GM23248 (cell line): ENCODE measurements around the gene ZCCHC24. TPM values are rescaled to one million over a fixed set of nuclear protein-coding genes. Genes with fewer than 3 reads are reported as not detected.

Experiments used
- DNase-seq: peaks from one replicate; pipeline ENCODE4 v3.0.0-alpha.2; 2015
- H2AFZ ChIP-seq: fragments of 200-600 bp; sonication (generic); 2 replicates; pipeline ENCODE4 v1.6.1; 2016; ENCODE audit warnings: antibody characterized with exemption
- H3F3A ChIP-seq: fragments of 200-600 bp; sonication (generic); 2 replicates; pipeline ENCODE4 v1.6.1; 2016; ENCODE audit warnings: mild to moderate bottlenecking, antibody characterized with exemption, mixed run types; ENCODE audit not compliant: insufficient read depth
- H3K27ac ChIP-seq: fragments of 200-600 bp; sonication (generic); 2 replicates; pipeline ENCODE4 v1.5.1; 2016; ENCODE audit warnings: mild to moderate bottlenecking
- H3K27me3 ChIP-seq: fragments of 200-600 bp; sonication (generic); replicated peaks from 2 replicates; pipeline ENCODE4 v1.6.1; 2016; ENCODE audit warnings: mild to moderate bottlenecking; ENCODE audit not compliant: insufficient read depth
- H3K36me3 ChIP-seq: fragments of 200-600 bp; sonication (generic); 2 replicates; pipeline ENCODE4 v1.6.1; 2016; ENCODE audit warnings: low read depth, mild to moderate bottlenecking
- H3K4me1 ChIP-seq: fragments of 200-600 bp; sonication (generic); 2 replicates; pipeline ENCODE4 v1.6.1; 2016; ENCODE audit warnings: mild to moderate bottlenecking; ENCODE audit not compliant: insufficient read depth
- H3K4me2 ChIP-seq: fragments of 200-600 bp; sonication (generic); one replicate; pipeline ENCODE4 v1.6.1; 2016; ENCODE audit warnings: mild to moderate bottlenecking; ENCODE audit not compliant: unreplicated experiment
- H3K4me3 ChIP-seq: fragments of 200-600 bp; sonication (generic); 2 replicates; pipeline ENCODE4 v1.5.1; 2016; ENCODE audit warnings: mild to moderate bottlenecking
- H3K79me2 ChIP-seq: fragments of 200-600 bp; sonication (generic); 2 replicates; pipeline ENCODE4 v1.6.1; 2016; ENCODE audit warnings: mild to moderate bottlenecking; ENCODE audit not compliant: insufficient read depth
- H3K9ac ChIP-seq: fragments of 200-600 bp; sonication (generic); 2 replicates; pipeline ENCODE4 v1.6.1; 2016; ENCODE audit warnings: mild to moderate bottlenecking
- H3K9me2 ChIP-seq: fragments of 200-600 bp; sonication (generic); 2 replicates; pipeline ENCODE4 v1.6.1; 2016; ENCODE audit warnings: mixed run types, mild to moderate bottlenecking, moderate library complexity; ENCODE audit not compliant: insufficient read depth
- H3K9me3 ChIP-seq: fragments of 200-600 bp; sonication (generic); one replicate; pipeline ENCODE4 v1.6.1; 2017; ENCODE audit warnings: low read depth
- H4K20me1 ChIP-seq: fragments of 200-600 bp; sonication (generic); 2 replicates; pipeline ENCODE4 v1.6.0; 2016; ENCODE audit not compliant: insufficient read depth
- EZH2 ChIP-seq: fragments of 200-600 bp; sonication (generic); IDR thresholded peaks from 2 replicates; pipeline ENCODE4 v1.6.1; 2018; ENCODE audit warnings: antibody characterized with exemption, mild to moderate bottlenecking; ENCODE audit not compliant: insufficient read depth, poor library complexity, severe bottlenecking
- EZH2phosphoT487 ChIP-seq: fragments of 200-600 bp; sonication (generic); IDR thresholded peaks from 2 replicates; pipeline ENCODE4 v1.6.1; 2018; ENCODE audit warnings: antibody characterized with exemption, moderate library complexity, mild to moderate bottlenecking, low read depth; ENCODE audit not compliant: insufficient read depth
- WGBS, 2 experiments: methylation state at CpG; one replicate each; pipeline ENCODE4 v1.1.6; 2015 to 2017; ENCODE audit warnings: low lambda C conversion rate in 2 of 2, low coverage in 1 of 2; ENCODE audit errors: missing lambda C conversion rate in 2 of 2; 5-methylcytosine and 5-hydroxymethylcytosine counted together
- in situ Hi-C: fragments of 300-500 bp; cut with MboI; formaldehyde crosslinking; loops from 2 replicates; pipeline ENCODE4 v1.15.0; 2020
- polyA plus RNA-seq: library from polyadenylated mRNA; unstranded; fragments of >200 nt; fragmentation: Nextera tagmentation; extraction: Ambion mirVana; gene quantifications from 2 replicates; pipeline ENCODE4 v1.2.1, GENCODE V29; 2016
- total RNA-seq: library from RNA; depleted of rRNA; stranded (reverse); fragments of >200 nt; shearing (Covaris generic); gene quantifications from 2 replicates; pipeline ENCODE4 v1.2.3, GENCODE V29; 2014

The ZCCHC24 gene
- total and polyA plus RNA-seq, 2 experiments from 2014 or later, result 29.3 to 30.3 TPM

- peak overlapping the region; percentile 53 for H3K4me3 ChIP-seq
- peak overlapping the region; percentile 79 for H3K4me2 ChIP-seq
- H3K27me3 ChIP-seq, result no peaks in the 10 kb centered on the region
- H3K9me2 ChIP-seq, result no peaks in the 10 kb centered on the region
- peaks cover 41% of the 10 kb centered on the region for H3F3A ChIP-seq
- H3K9ac ChIP-seq, result peak overlapping the region; percentile 90
- H3K36me3 ChIP-seq, result no peaks in the 10 kb centered on the region; the same call in 1 of the 2 replicates
- no peak for DNase-seq
- WGBS, 2 experiments, result 38 to 52% methylated on average over 4 of the region's 4 CpGs
- peak overlapping the region; percentile 99 for H3K27ac ChIP-seq
- H3K79me2 ChIP-seq, result peaks cover 54% of the 10 kb centered on the region
- peaks cover 68% of the 10 kb centered on the region for H3K4me1 ChIP-seq
- H2AFZ ChIP-seq, result no peak overlapping the region
- TF ChIP-seq EZH2phosphoT487 (no peak), EZH2 (no peak)
- in situ Hi-C loops, result no loop called here
- no peaks in the 10 kb centered on the region for H3K9me3 ChIP-seq
- no peaks in the 10 kb centered on the region for H4K20me1 ChIP-seq
Measured at GRCh38 chr10:79398642-79399041, 46.8 kb downstream of the ZCCHC24 start.

GRCh38 chr10:79397575-79398303 lies 47.7 kb downstream of the ZCCHC24 start:
- Histone ChIP-seq H3K9ac (peak overlapping the region; percentile 90), H3K9me2 (no peaks in the 10 kb centered on the region), H3K27me3 (no peaks in the 10 kb centered on the region), H2AFZ (no peak overlapping the region), H3K36me3 (no peaks in the 10 kb centered on the region; the same call in 1 of the 2 replicates), H3K27ac (peak overlapping the region; percentile 99), H3K79me2 (peaks cover 48% of the 10 kb centered on the region), H3K4me2 (peak overlapping the region; percentile 79), H4K20me1 (no peaks in the 10 kb centered on the region), H3K4me3 (no peak overlapping the region), H3F3A (peaks cover 41% of the 10 kb centered on the region), H3K4me1 (peaks cover 59% of the 10 kb centered on the region), H3K9me3 (no peaks in the 10 kb centered on the region)
- DNase-seq, result peak; percentile 90
- in situ Hi-C loops, result no loop called here
- 19 to 21% methylated on average over 17 of the region's 17 CpGs for whole genome bisulfite sequencing, 2 experiments
- no peak for TF ChIP-seq EZH2phosphoT487
- TF ChIP-seq EZH2, result no peak

GRCh38 chr10:79397051-79397450 lies 48.4 kb downstream of the ZCCHC24 start:
- Histone ChIP-seq H3K9ac (peak overlapping the region; percentile 90), H3K9me3 (no peaks in the 10 kb centered on the region), H3F3A (peaks cover 36% of the 10 kb centered on the region), H2AFZ (no peak overlapping the region), H3K27me3 (no peaks in the 10 kb centered on the region), H3K4me3 (no peak overlapping the region), H3K27ac (peak overlapping the region; percentile 99), H3K4me2 (no peak overlapping the region), H3K9me2 (no peaks in the 10 kb centered on the region), H3K79me2 (peaks cover 41% of the 10 kb centered on the region), H3K4me1 (peaks cover 52% of the 10 kb centered on the region), H3K36me3 (no peaks in the 10 kb centered on the region; the same call in 1 of the 2 replicates), H4K20me1 (no peaks in the 10 kb centered on the region)
- DNase-seq, result no peak
- in situ Hi-C loops, result no loop called here
- no peak for TF ChIP-seq EZH2
- 67 to 68% methylated on average over 6 of the region's 6 CpGs for WGBS, 2 experiments

GRCh38 chr10:79396520-79396919 lies 48.9 kb downstream of the ZCCHC24 start:
- in situ Hi-C loops, result no loop called here
- H3K4me1 ChIP-seq, result peaks cover 52% of the 10 kb centered on the region
- H3K27me3 ChIP-seq, result no peaks in the 10 kb centered on the region
- no peak for DNase-seq
- peaks cover 38% of the 10 kb centered on the region for H3K79me2 ChIP-seq
- H3K27ac ChIP-seq, result peak overlapping the region; percentile 99
- WGBS, 2 experiments, result 73 to 78% methylated on average over 5 of the region's 5 CpGs
- peaks cover 33% of the 10 kb centered on the region for H3F3A ChIP-seq
- H3K9ac ChIP-seq, result no peak overlapping the region
- H3K9me2 ChIP-seq, result no peaks in the 10 kb centered on the region
- no peaks in the 10 kb centered on the region for H4K20me1 ChIP-seq
- no peaks in the 10 kb centered on the region; the same call in 1 of the 2 replicates for H3K36me3 ChIP-seq
- no peaks in the 10 kb centered on the region for H3K9me3 ChIP-seq
- TF ChIP-seq EZH2 (no peak), EZH2phosphoT487 (no peak)
- H2AFZ ChIP-seq, result no peak overlapping the region
- no peak overlapping the region for H3K4me3 ChIP-seq
- H3K4me2 ChIP-seq, result no peak overlapping the region
